Progenitor cell of endocrine pancreas (in vitro differentiated cells): ENCODE measurements around the gene SYNRG. TPM values are rescaled to one million over a fixed set of nuclear protein-coding genes. Genes with fewer than 3 reads are reported as not detected.

Experiments
- DNase-seq: peaks from one replicate; pipeline ENCODE4 v3.0.0; 2021; ENCODE audit warnings: low spot score; ENCODE audit not compliant: unreplicated experiment
- H3K27ac Mint-ChIP-seq: 2 replicates; pipeline ENCODE4 v1.8.0; 2021; ENCODE audit warnings: mild to moderate bottlenecking, moderate library complexity, mixed read lengths
- H3K27me3 Mint-ChIP-seq: 2 replicates; pipeline ENCODE4 v1.8.0; 2021; ENCODE audit warnings: mixed read lengths
- H3K36me3 Mint-ChIP-seq: 2 replicates; pipeline ENCODE4 v1.8.0; 2022; ENCODE audit warnings: mixed read lengths; ENCODE audit not compliant: insufficient read depth
- H3K4me1 Mint-ChIP-seq: 2 replicates; pipeline ENCODE4 v1.8.0; 2021; ENCODE audit warnings: low read depth, mixed read lengths
- H3K4me3 Mint-ChIP-seq: 2 replicates; pipeline ENCODE4 v1.8.0; 2021; ENCODE audit warnings: low read depth, mild to moderate bottlenecking, moderate library complexity, mixed read lengths
- H3K9me3 Mint-ChIP-seq: 2 replicates; pipeline ENCODE4 v1.8.0; 2021; ENCODE audit warnings: low read depth, mixed read lengths
- CTCF ChIP-seq: fragments of 200-600 bp; sonication (generic); IDR thresholded peaks from one replicate; pipeline ENCODE4 v1.5.0; 2021; ENCODE audit warnings: antibody characterized with exemption, mild to moderate bottlenecking; ENCODE audit not compliant: unreplicated experiment
- total RNA-seq: library from RNA; stranded (reverse); gene quantifications from 2 replicates; pipeline ENCODE4 v1.2.1, GENCODE V29; 2021

The SYNRG gene
- total RNA-seq, 1 donor from 2014 or later = 73.0 TPM

GRCh38 chr17:37489197-37490001, 119.8 kb downstream of the SYNRG start, which contains the start of gene DUSP14:
TSS of gene DUSP14 (plus strand) at chr17:37489891. CDS start at chr17:37512273, 22,382 bp downstream.
- Mint-ChIP-seq H3K27me3 (peaks cover 3% of the 10 kb centered on the region), H3K9me3 (no peaks in the 10 kb centered on the region), H3K4me1 (peaks cover 26% of the 10 kb centered on the region), H3K36me3 (no peaks in the 10 kb centered on the region), H3K27ac (peak within 1 kb of the TSS; percentile 97), H3K4me3 (peak within 1 kb of the TSS; percentile 86)
- no peak for TF ChIP-seq CTCF
- peak; percentile 84 for DNase-seq

- H3K27me3 Mint-ChIP-seq = peaks cover 3% of the 10 kb centered on the region
- no peak for TF ChIP-seq CTCF
- DNase-seq = peak; percentile 28
- peak overlapping the region; percentile 86 for H3K4me3 Mint-ChIP-seq
- H3K4me1 Mint-ChIP-seq = peaks cover 23% of the 10 kb centered on the region
- no peaks in the 10 kb centered on the region for H3K9me3 Mint-ChIP-seq
- H3K27ac Mint-ChIP-seq = peak overlapping the region; percentile 97
- no peaks in the 10 kb centered on the region for H3K36me3 Mint-ChIP-seq
These were observed 120.5 kb downstream of the SYNRG start for GRCh38 chr17:37488607-37489196.

- H3K4me3 Mint-ChIP-seq = peak overlapping the region; percentile 86
- TF ChIP-seq CTCF = no peak
- H3K4me1 Mint-ChIP-seq = peaks cover 27% of the 10 kb centered on the region
- peaks cover 3% of the 10 kb centered on the region for H3K27me3 Mint-ChIP-seq
- H3K27ac Mint-ChIP-seq = peak overlapping the region; percentile 97
- no peak for DNase-seq
- no peaks in the 10 kb centered on the region for H3K9me3 Mint-ChIP-seq
- H3K36me3 Mint-ChIP-seq = no peaks in the 10 kb centered on the region
These were observed 121.1 kb downstream of the SYNRG start for GRCh38 chr17:37488009-37488604.

- TF ChIP-seq CTCF = no peak
- DNase-seq = no peak
- H3K4me3 Mint-ChIP-seq = no peak overlapping the region
- no peaks in the 10 kb centered on the region for H3K36me3 Mint-ChIP-seq
- H3K27me3 Mint-ChIP-seq = peaks cover 3% of the 10 kb centered on the region
- H3K4me1 Mint-ChIP-seq = peaks cover 22% of the 10 kb centered on the region
- H3K27ac Mint-ChIP-seq = no peak overlapping the region
- no peaks in the 10 kb centered on the region for H3K9me3 Mint-ChIP-seq
These were observed 123.2 kb downstream of the SYNRG start for GRCh38 chr17:37485938-37486570.
